ENCODE results near the gene DYNC1LI1.

DYNC1LI1 gene

DNA sequence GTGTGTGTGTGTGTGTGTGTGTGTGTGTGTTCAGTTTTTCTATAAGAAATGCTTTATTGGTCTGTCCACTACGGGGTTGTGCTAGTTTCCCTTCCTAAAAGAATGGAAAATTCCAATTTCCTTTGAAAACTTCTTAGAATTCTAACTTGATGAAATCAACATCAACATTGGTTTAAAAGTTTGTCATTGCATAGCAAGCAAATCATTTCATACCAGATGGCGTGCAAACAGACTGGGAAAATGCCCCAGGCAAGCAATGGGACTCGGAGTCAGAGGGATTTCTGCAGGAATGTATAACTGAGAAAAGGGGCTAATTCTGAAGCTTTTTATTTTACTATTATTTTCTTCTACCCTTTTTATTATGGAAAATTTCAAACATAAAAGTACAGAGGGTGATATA, 13.1 kb upstream of the DYNC1LI1 start:
- TF ChIP-seq, protein P1, sequence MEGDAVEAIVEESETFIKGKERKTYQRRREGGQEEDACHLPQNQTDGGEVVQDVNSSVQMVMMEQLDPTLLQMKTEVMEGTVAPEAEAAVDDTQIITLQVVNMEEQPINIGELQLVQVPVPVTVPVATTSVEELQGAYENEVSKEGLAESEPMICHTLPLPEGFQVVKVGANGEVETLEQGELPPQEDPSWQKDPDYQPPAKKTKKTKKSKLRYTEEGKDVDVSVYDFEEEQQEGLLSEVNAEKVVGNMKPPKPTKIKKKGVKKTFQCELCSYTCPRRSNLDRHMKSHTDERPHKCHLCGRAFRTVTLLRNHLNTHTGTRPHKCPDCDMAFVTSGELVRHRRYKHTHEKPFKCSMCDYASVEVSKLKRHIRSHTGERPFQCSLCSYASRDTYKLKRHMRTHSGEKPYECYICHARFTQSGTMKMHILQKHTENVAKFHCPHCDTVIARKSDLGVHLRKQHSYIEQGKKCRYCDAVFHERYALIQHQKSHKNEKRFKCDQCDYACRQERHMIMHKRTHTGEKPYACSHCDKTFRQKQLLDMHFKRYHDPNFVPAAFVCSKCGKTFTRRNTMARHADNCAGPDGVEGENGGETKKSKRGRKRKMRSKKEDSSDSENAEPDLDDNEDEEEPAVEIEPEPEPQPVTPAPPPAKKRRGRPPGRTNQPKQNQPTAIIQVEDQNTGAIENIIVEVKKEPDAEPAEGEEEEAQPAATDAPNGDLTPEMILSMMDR (IDR thresholded peaks at IDR 0.05): no peak

DNA sequence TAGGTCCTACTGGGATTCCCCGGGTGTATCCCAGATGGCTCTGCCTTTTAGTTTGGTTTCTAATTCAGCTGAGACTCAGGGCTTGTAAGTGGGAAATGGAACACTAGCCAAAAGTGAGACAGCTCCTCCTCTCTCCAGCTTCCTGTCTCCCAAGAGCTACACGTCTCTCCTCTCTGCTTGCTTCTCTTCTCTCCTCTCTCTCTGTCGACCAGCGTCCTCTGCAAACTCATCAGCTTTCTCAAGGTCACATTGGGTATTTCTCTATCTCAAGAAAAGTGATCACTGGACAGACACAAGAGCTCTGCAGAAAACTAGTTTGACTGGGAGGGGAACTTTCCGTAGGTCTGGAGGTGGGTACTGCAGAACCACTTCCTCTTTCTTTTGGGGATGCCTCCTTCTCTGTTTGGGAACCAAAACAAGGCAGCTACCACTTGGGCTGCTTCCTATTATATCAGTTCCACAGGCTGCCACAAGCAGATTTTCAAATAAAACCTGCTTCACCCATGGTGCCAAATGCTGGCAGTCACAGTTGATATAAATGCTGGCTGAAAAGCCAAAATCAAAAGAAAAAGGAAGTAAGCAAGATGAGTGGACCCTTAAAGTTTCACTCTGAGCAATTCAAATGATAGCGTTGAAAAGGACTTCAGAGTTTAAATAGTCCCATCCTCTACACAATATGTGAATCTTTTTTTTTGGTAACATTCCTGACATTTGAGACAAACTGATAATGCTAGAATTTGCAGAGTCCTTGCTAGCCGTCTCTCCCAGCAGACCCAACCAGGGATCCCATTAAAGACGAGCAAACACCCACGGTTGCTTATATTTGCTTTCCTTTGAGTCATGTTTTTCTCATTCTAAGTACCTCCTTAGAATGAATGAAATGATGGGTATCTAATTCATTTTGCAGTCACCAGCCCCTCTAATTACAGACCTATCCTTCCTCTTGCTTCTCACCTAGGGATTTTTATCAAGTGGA, 7.2 kb upstream of the DYNC1LI1 start:
- TF ChIP-seq, protein P1 (IDR thresholded peaks at IDR 0.05): no peak

GRCh38 chr3:32577174-32577573, 6.5 kb upstream of the DYNC1LI1 start:
- TF ChIP-seq, protein P1 (IDR thresholded peaks at IDR 0.05): no peak

GRCh38 chr3:32575451-32576113, 4.9 kb upstream of the DYNC1LI1 start:
- TF ChIP-seq, protein P1 (IDR thresholded peaks at IDR 0.05): no peak

DNA sequence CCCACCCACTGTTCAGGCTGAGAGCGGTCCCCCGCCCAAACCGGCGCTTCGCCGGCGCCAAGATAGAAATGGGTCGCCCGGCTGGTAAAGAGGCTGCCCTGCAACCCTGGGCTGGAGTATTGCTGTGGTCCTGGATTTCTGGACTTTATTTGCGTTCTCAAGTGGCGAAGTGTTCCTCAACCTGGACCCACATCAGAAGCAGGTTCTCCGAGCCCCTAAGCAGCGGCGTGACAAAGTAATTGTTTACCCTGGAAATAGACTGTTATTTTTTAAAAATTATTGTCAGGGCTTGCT, 481 bp upstream of the DYNC1LI1 start:
- TF ChIP-seq, protein P1 (IDR thresholded peaks at IDR 0.05): no peak

- TF ChIP-seq, protein P1 (IDR thresholded peaks at IDR 0.05): no peak
Observed at GRCh38 chr3:32569540-32570420, 878 bp downstream of the DYNC1LI1 start.

DNA sequence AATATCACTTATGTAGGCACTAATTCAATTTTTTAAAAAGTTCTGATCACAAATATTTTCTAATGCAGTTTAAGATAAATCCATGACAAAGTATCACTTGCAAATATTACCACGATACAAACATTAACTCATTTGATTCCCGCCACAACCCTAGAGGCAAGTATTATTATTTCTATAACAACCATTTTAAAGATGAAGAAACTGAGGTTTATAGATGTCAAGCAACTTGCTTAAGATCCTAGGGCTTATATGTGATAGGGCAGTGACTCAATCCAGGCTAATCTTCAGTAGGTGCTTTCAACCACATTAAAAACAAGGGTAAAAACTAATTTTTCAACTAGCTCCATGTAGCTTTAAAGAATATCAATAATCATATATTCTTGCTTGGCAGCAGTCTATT, 1.7 kb downstream of the DYNC1LI1 start:
- TF ChIP-seq, protein P1 (IDR thresholded peaks at IDR 0.05): no peak

Measured in LNCAP (cell line).